Measurements from ENCODE around the gene TAF11L6. TPM values are rescaled to one million over a fixed set of nuclear protein-coding genes. Genes with fewer than 3 reads are reported as not detected.
"Not testable (repeated sequence)": the region's sequence is repeated elsewhere in the genome, so short reads cannot be mapped to it uniquely, and the experiment has no call there.

The TAF11L6 gene
- total RNA-seq, 1 donor from 2014 or later: not detected

DNA sequence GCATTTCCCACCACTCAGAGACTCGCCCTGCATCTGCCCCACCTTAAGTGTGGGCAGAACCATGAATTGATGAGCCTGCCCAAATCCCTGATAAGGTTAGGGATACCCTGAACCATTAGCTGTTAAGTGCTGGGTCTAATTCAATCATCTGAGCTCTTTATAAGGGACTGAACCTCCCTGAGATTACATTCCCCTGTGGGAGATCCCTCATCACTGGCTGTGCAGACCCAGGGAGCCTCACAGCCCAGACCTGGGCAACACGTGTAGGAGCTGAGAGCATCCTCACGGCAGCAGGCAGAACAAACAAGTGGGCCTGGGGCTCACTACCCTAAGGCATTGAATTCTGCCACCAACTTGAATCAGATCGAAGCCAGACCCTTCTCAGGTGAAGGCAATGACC, 31.0 kb upstream of the TAF11L6 start:
- Histone ChIP-seq H3K36me3 (ENCODE audit: control insufficient read depth, insufficient read depth, low read length) (no peaks in the 10 kb centered on the region), H3K4me3 (ENCODE audit: low read depth, low read length) (no peak overlapping the region), H3K27me3 (ENCODE audit: control insufficient read depth, insufficient read depth, low read length) (no peaks in the 10 kb centered on the region)
- TF ChIP-seq CTCF (IDR thresholded peaks at IDR 0.05; ENCODE audit: insufficient read depth, low read length, poor library complexity, severe bottlenecking): no peak
- DNase-seq (ENCODE audit: low read depth): no peak

DNA sequence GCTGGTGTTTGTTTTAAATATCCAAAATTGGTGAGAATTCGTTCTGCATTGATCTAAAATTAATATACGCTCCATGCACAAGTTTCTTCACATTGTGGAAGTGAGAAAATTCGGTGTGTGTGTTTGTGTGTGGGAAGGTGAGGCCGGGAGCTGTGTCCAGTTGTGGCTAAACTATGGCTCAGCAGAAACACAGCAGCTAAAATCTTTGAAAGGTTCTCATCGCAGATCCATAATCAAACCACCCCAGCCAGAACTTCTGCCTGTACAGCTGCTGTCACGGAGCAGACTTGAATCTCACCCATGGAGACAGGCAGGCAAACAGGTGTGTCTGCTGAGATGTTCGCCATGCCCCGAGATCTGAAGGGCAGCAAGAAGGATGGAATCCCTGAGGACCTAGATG, 30.5 kb upstream of the TAF11L6 start, which contains the start of gene TAF11L2:
Gene TAF11L2 (plus strand): TSS at position 301 of the 400 bp plus-strand sequence.
- not testable (repeated sequence) for H3K4me3 ChIP-seq (ENCODE audit: low read depth, low read length)

GRCh38 chr5:17511775-17512325, 16.6 kb upstream of the TAF11L6 start:
- TF ChIP-seq CTCF (IDR thresholded peaks at IDR 0.05; ENCODE audit: insufficient read depth, low read length, poor library complexity, severe bottlenecking): no peak
- Histone ChIP-seq H3K4me3 (ENCODE audit: low read depth, low read length) (no peak overlapping the region), H3K36me3 (ENCODE audit: control insufficient read depth, insufficient read depth, low read length) (no peaks in the 10 kb centered on the region), H3K27me3 (ENCODE audit: control insufficient read depth, insufficient read depth, low read length) (no peaks in the 10 kb centered on the region)
- DNase-seq (ENCODE audit: low read depth): no peak

More for the DNA sequence above, 30.5 kb upstream of the TAF11L6 start, which contains the start of gene TAF11L2:
- H3K36me3 ChIP-seq (ENCODE audit: control insufficient read depth, insufficient read depth, low read length); DNase-seq (ENCODE audit: low read depth); H3K27me3 ChIP-seq (ENCODE audit: control insufficient read depth, insufficient read depth, low read length): not testable (repeated sequence)

GRCh38 chr5:17517526-17517925, 10.9 kb upstream of the TAF11L6 start:
- not testable (repeated sequence) for DNase-seq (ENCODE audit: low read depth); H3K36me3 ChIP-seq (ENCODE audit: control insufficient read depth, insufficient read depth, low read length); H3K4me3 ChIP-seq (ENCODE audit: low read depth, low read length); H3K27me3 ChIP-seq (ENCODE audit: control insufficient read depth, insufficient read depth, low read length)

- DNase-seq (ENCODE audit: low read depth); H3K4me3 ChIP-seq (ENCODE audit: low read depth, low read length); H3K36me3 ChIP-seq (ENCODE audit: control insufficient read depth, insufficient read depth, low read length); H3K27me3 ChIP-seq (ENCODE audit: control insufficient read depth, insufficient read depth, low read length): not testable (repeated sequence)
Measured at GRCh38 chr5:17518067-17518466, 10.4 kb upstream of the TAF11L6 start, which contains the start of gene TAF11L3. Gene TAF11L3, plus strand, starts transcription at chr5:17518367.

- not testable (repeated sequence) for H3K36me3 ChIP-seq (ENCODE audit: control insufficient read depth, insufficient read depth, low read length); H3K27me3 ChIP-seq (ENCODE audit: control insufficient read depth, insufficient read depth, low read length); DNase-seq (ENCODE audit: low read depth); H3K4me3 ChIP-seq (ENCODE audit: low read depth, low read length)
Measured at GRCh38 chr5:17519508-17519907, 9.0 kb upstream of the TAF11L6 start.

DNA sequence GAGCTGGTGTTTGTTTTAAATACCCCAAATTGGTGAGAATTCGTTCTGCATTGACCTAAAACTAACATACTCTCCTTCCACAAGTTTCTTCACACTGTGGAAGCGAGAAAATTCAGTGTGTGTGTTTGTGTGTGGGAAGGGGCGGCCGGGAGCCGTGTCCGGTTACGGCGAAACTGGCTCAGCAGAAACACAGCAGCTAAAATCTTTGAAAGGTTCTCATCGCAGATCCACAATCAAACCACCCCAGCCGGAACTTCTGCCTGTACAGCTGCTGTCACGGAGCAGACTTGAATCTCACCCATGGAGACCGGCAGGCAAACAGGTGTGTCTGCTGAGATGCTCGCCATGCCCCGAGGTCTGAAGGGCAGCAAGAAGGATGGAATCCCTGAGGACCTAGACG, 7.0 kb upstream of the TAF11L6 start, which contains the start of gene TAF11L4:
Gene TAF11L4 (plus strand): TSS at position 301 of the 400 bp plus-strand sequence.
- H3K4me3 ChIP-seq (ENCODE audit: low read depth, low read length); DNase-seq (ENCODE audit: low read depth); H3K36me3 ChIP-seq (ENCODE audit: control insufficient read depth, insufficient read depth, low read length); H3K27me3 ChIP-seq (ENCODE audit: control insufficient read depth, insufficient read depth, low read length): not testable (repeated sequence)

GRCh38 chr5:17524935-17525334, 3.5 kb upstream of the TAF11L6 start, which contains the start of gene TAF11L5:
Gene TAF11L5, plus strand, starts transcription at chr5:17525235.
- H3K27me3 ChIP-seq (ENCODE audit: control insufficient read depth, insufficient read depth, low read length); H3K36me3 ChIP-seq (ENCODE audit: control insufficient read depth, insufficient read depth, low read length); H3K4me3 ChIP-seq (ENCODE audit: low read depth, low read length); DNase-seq (ENCODE audit: low read depth): not testable (repeated sequence)

DNA sequence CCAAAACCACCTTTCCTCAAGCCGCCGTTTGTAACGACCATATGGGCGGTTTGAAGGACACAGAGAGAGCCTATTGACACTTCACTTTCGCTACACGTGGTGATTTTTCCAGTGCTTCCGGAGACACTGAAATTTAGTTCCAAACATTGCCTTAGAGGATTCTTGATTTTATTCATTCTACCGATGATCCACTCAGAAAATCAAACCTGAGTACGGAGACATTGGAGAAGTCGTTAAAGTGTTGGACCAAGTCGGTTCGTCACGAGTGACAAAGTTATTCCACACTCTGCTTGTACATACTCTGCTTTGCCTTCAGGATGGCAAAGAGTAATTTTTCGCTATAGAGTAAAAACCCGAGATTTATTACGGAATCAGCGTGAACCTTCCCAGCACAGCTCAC, 2.0 kb upstream of the TAF11L6 start:
- not testable (repeated sequence) for H3K36me3 ChIP-seq (ENCODE audit: control insufficient read depth, insufficient read depth, low read length); DNase-seq (ENCODE audit: low read depth); H3K4me3 ChIP-seq (ENCODE audit: low read depth, low read length); H3K27me3 ChIP-seq (ENCODE audit: control insufficient read depth, insufficient read depth, low read length)

Other genes with a start within 250 kb of the TAF11L6 start
- gene TAF11L2, start 30.4 kb upstream of the TAF11L6 start, total RNA-seq: not detected in 2 replicates
- not detected in 2 replicates for gene TAF11L3, start 10.3 kb upstream of the TAF11L6 start, total RNA-seq
- gene TAF11L4, start 6.9 kb upstream of the TAF11L6 start, total RNA-seq: not detected in 2 replicates
- not detected in 2 replicates for gene TAF11L5, start 3.4 kb upstream of the TAF11L6 start, total RNA-seq
- not detected in 2 replicates for gene TAF11L7, start 57.1 kb downstream of the TAF11L6 start, total RNA-seq
- gene TAF11L8, start 62.3 kb downstream of the TAF11L6 start, total RNA-seq: not detected in 2 replicates
- not detected in 2 replicates for gene TAF11L9, start 65.7 kb downstream of the TAF11L6 start, total RNA-seq
- not detected in 2 replicates for gene TAF11L10, start 69.2 kb downstream of the TAF11L6 start, total RNA-seq
- gene TAF11L11, start 75.5 kb downstream of the TAF11L6 start, total RNA-seq: not detected in 2 replicates
- not detected in 2 replicates for gene TAF11L12, start 81.7 kb downstream of the TAF11L6 start, total RNA-seq
- gene TAF11L13, start 103.4 kb downstream of the TAF11L6 start, total RNA-seq: not detected in 2 replicates
- not detected in 2 replicates for gene TAF11L14, start 105.8 kb downstream of the TAF11L6 start, total RNA-seq